Measurements from ENCODE around the gene ANKRD9.

ANKRD9 gene

GRCh38 chr14:102491786-102492530 lies 17.6 kb downstream of the ANKRD9 start:
- FAIRE-seq: no peak
- TF ChIP-seq CTCF (IDR thresholded peaks at IDR 0.05; ENCODE audit: insufficient read depth, missing control alignments): no peak
- DNase-seq (ENCODE audit: insufficient read length, low spot score): no peak

DNA sequence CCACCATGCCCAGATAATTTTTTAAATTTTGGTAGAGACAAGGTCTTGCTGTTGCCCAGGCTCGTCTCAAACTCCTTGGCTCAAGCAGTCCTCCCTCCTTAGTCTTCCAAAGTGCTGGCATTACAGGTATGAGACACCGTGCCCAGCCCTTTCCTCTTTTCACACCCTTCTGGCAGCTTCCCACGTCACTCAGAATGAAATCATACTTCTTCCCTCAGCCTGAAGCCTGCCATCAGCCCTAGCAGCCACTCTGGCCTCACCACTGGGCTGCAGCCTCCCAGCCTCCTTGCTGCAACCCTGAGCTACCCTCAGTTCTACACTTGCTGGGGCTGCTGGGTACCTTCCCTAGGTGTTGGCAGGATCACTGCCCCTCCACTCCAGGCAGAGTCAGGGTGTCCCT lies 18.2 kb downstream of the ANKRD9 start:
- FAIRE-seq (no peak), DNase-seq (ENCODE audit: insufficient read length, low spot score) (no peak)
- no peak for TF ChIP-seq CTCF (IDR thresholded peaks at IDR 0.05; ENCODE audit: insufficient read depth, missing control alignments)

DNA sequence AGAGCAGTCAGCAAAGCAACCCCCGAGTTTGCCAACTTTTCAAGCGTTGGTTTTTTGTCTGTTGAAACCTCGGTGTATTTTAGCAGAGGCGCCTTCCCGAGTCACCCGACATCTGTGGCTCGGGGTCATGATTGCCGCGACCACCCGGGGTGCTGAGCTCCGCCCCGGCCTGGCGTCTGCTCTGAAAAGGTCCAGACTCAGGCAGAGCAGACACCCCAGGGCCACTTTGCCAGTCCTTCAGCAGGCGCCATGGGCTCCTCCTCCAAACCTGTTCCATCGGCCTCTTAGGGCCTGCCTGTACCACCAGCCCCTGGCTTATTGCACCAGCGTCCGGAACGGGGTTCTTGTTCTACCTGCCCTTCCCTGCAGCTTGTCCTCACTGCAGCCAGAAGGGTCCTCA lies 19.1 kb downstream of the ANKRD9 start:
- no peak for DNase-seq (ENCODE audit: insufficient read length, low spot score)
- TF ChIP-seq CTCF (IDR thresholded peaks at IDR 0.05; ENCODE audit: insufficient read depth, missing control alignments): no peak
- no peak for FAIRE-seq

GRCh38 chr14:102487204-102487577 lies 22.4 kb downstream of the ANKRD9 start:
- TF ChIP-seq CTCF (IDR thresholded peaks at IDR 0.05; ENCODE audit: insufficient read depth, missing control alignments): no peak
- DNase-seq (ENCODE audit: insufficient read length, low spot score) (no peak), FAIRE-seq (no peak)

GRCh38 chr14:102486513-102487203 lies 22.9 kb downstream of the ANKRD9 start:
- no peak for TF ChIP-seq CTCF (IDR thresholded peaks at IDR 0.05; ENCODE audit: insufficient read depth, missing control alignments)
- DNase-seq (ENCODE audit: insufficient read length, low spot score): no peak
- FAIRE-seq: no peak

DNA sequence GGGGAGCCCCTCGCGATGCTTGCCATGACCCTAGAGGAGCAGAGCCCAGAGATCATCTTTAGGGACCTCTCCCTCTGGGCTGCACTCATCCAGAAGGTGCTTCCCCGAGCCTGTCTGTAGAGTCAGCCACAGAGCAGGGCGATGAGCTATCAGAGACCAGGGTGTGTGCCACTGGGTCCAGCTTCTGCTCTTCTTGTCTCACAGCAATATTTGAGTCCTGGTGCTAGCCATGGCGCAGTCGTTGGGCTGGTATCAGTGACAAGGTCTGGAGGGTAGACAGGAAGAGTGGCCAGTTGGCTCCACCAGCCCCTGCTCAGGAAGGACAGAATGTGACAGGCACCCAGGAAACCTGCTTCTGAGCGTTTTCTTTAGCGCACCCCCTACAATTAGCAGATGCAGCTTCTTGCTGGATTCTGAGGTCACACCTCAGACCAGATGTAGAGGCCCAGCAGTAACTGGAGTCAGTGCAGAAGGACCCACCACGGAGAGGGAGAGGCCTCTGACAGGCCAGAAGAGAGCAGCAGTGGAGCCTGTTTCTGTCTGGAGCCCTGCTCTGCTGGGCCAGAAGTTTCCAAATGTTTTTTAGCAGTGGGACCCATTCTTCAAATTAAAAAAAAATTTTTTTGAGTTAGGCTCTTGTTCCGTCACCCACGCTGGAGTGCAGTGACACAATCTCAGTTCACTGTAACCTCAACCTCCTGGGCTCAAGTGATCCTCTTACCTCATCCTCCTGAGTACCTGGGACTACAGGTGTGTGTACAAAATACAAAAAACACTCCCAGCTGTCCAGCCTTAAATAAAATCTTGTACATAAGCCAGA lies 23.7 kb downstream of the ANKRD9 start:
- no peak for TF ChIP-seq CTCF (IDR thresholded peaks at IDR 0.05; ENCODE audit: insufficient read depth, missing control alignments)
- FAIRE-seq (no peak), DNase-seq (ENCODE audit: insufficient read length, low spot score) (no peak)

All from D721Med (cell line).